Right atrium auricular region (tissue), 2 donors: ENCODE measurements around the gene MIX23. TPM values are rescaled to one million over a fixed set of nuclear protein-coding genes. Genes with fewer than 3 reads are reported as not detected.

Source experiments
- DNase-seq: peaks from one replicate; pipeline ENCODE4 v3.0.0-alpha.2; 2019; ENCODE audit warnings: low spot score
- H3K27ac ChIP-seq, 2 donors: fragments of 200-600 bp; sonication (generic); 1 replicate in 1 of 2; 2 replicates in 1 of 2; pipeline ENCODE4 v1.5.1; 2016 to 2019
- H3K27me3 ChIP-seq, 2 donors: fragments of 200-600 bp; sonication (generic); one replicate each; pipeline versions ENCODE4 v1.5.1 to v1.6.0; 2017 to 2019
- H3K36me3 ChIP-seq: fragments of 200-600 bp; sonication (generic); one replicate; pipeline ENCODE4 v1.5.1; 2016
- H3K4me1 ChIP-seq, 2 donors: fragments of 200-600 bp; sonication (generic); one replicate each; pipeline versions ENCODE4 v1.5.1 to v1.6.0; 2017 to 2019
- H3K4me3 ChIP-seq, 2 donors: fragments of 200-600 bp; sonication (generic); 1 replicate in 1 of 2; 2 replicates in 1 of 2; pipeline ENCODE4 v1.5.1; 2017 to 2019; ENCODE audit warnings: mild to moderate bottlenecking in 1 of 2, moderate library complexity in 1 of 2
- H3K9me3 ChIP-seq, 2 donors: fragments of 200-600 bp; sonication (generic); one replicate each; pipeline ENCODE4 v1.5.1; 2019
- CTCF ChIP-seq, 2 donors: fragments of 200-600 bp; sonication (generic); IDR thresholded peaks; one replicate each; pipeline ENCODE4 v1.5.1; 2019; ENCODE audit warnings: antibody characterized with exemption in 2 of 2
- total RNA-seq, 2 donors: library from RNA; depleted of rRNA; stranded (reverse); fragments of >200 nt; gene quantifications; one replicate each; pipeline ENCODE4 v1.1.0, GENCODE V29; 2016

Gene MIX23
- total RNA-seq, 2 donors from 2014 or later: 15.5 to 19.5 TPM

- H3K4me1 ChIP-seq: no peaks in the 10 kb centered on the region
- no peak for DNase-seq
- no peak overlapping the region for H3K27ac ChIP-seq
- no peak overlapping the region for H3K4me3 ChIP-seq
- H3K9me3 ChIP-seq: no peaks in the 10 kb centered on the region
- TF ChIP-seq CTCF (IDR thresholded peaks at IDR 0.05): no peak
- peaks cover 5% of the 10 kb centered on the region for H3K36me3 ChIP-seq
- H3K27me3 ChIP-seq: no peaks in the 10 kb centered on the region
These were observed 27.4 kb downstream of the MIX23 start for GRCh38 chr3:122355612-122356011.

DNA sequence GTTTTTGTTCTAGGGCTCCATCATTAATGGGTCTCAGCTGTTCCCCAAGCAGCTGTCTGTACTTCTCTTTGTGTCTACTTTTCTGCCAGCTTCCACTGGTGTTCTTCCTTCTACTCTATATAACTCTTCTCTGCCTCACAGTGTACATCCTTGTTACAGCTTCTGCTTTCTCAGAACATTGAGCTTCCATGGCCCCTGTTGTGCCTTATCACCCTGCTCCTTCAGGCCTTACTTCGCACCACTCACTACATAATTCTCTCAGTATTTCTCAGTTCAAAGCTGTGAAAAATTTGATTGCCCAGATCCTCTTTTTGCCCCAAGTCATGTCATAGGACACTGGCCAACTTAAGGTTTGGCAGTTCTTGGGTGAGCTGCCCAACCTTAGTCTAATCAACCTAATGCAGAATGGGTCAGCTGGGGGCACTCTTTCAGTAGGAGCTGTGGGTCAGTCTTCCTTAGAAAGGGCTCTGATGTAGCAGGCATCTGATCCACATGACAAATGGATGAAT is 29.1 kb downstream of the MIX23 start:
- Histone ChIP-seq H3K27ac (no peak overlapping the region), H3K9me3 (no peaks in the 10 kb centered on the region), H3K27me3 (no peaks in the 10 kb centered on the region), H3K36me3 (peaks cover 5% of the 10 kb centered on the region), H3K4me3 (no peak overlapping the region), H3K4me1 (no peaks in the 10 kb centered on the region)
- TF ChIP-seq CTCF (IDR thresholded peaks at IDR 0.05): no peak
- DNase-seq: no peak

GRCh38 chr3:122353215-122353614 is 29.8 kb downstream of the MIX23 start:
- no peak overlapping the region for H3K4me3 ChIP-seq

GRCh38 chr3:122351612-122352011 is 31.4 kb downstream of the MIX23 start:
- Histone ChIP-seq H3K36me3 (no peaks in the 10 kb centered on the region), H3K4me3 (no peak overlapping the region), H3K4me1 (no peaks in the 10 kb centered on the region), H3K9me3 (no peaks in the 10 kb centered on the region), H3K27ac (no peak overlapping the region), H3K27me3 (no peaks in the 10 kb centered on the region)
- DNase-seq: no peak
- TF ChIP-seq CTCF (IDR thresholded peaks at IDR 0.05): no peak

More at GRCh38 chr3:122353215-122353614, 29.8 kb downstream of the MIX23 start:
- Histone ChIP-seq H3K36me3 (peaks cover 2% of the 10 kb centered on the region), H3K9me3 (no peaks in the 10 kb centered on the region), H3K27me3 (no peaks in the 10 kb centered on the region), H3K4me1 (no peaks in the 10 kb centered on the region), H3K27ac (no peak overlapping the region)
- TF ChIP-seq CTCF (IDR thresholded peaks at IDR 0.05): no peak
- DNase-seq: no peak

DNA sequence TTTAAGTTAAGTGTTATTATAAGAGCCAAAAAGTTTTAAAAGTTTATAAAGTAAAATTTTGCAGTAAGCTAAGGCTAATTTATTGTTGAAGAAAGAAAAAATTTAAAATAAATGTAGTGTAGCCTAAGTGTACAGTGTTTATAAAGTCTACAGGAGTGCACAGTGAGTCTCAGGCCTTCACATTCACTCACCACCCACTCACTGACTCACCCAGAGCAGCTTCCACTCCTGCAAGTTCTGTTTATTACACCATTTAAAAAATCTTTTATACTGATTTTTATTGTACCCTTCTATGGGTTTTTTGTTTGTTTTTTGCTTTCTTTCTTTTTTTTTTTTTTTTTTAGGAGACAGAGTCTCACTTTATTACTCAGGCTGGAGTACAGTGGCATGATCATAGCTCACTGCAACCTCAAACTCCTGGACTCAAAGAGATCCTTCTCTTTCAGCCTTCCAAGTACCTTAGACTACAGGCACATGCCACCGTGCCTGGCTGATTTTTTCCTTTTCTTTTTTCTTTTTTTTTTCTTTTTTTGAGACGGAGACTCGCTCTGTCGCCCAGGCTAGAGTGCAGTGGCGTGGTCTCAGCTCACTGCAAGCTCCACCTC is 32.1 kb downstream of the MIX23 start:
- Histone ChIP-seq H3K36me3 (no peaks in the 10 kb centered on the region), H3K27me3 (no peaks in the 10 kb centered on the region), H3K4me1 (no peaks in the 10 kb centered on the region), H3K9me3 (no peaks in the 10 kb centered on the region), H3K27ac (no peak overlapping the region), H3K4me3 (no peak overlapping the region)
- TF ChIP-seq CTCF (IDR thresholded peaks at IDR 0.05): no peak
- no peak for DNase-seq

GRCh38 chr3:122349171-122349570 is 33.9 kb downstream of the MIX23 start:
- Histone ChIP-seq H3K36me3 (no peaks in the 10 kb centered on the region), H3K27me3 (no peaks in the 10 kb centered on the region), H3K4me3 (no peak overlapping the region), H3K9me3 (no peaks in the 10 kb centered on the region), H3K27ac (no peak overlapping the region), H3K4me1 (no peaks in the 10 kb centered on the region)
- TF ChIP-seq CTCF (IDR thresholded peaks at IDR 0.05): no peak
- no peak for DNase-seq
